Astrocyte of the cerebellum (primary cell): ENCODE measurements around the gene PPM1H.
"Not testable (repeated sequence)": the region's sequence is repeated elsewhere in the genome, so short reads cannot be mapped to it uniquely, and the experiment has no call there.

Experiments used
- DNase-seq: peaks from one replicate; pipeline ENCODE4 v3.0.0-alpha.2; 2011; ENCODE audit warnings: low read depth
- H3K4me3 ChIP-seq: 2 replicates; pipeline ENCODE4 v1.5.1; 2011; ENCODE audit warnings: mild to moderate bottlenecking, low read depth, low read length, moderate library complexity
- in situ Hi-C: cut with HindIII; loops from 2 replicates; pipeline ENCODE4 v1.10.0; 2017; ENCODE audit warnings: low sequenced_read_pairs
- TF ChIP-seq, protein P1 (sequence below): IDR thresholded peaks from 2 replicates; pipeline ENCODE4 v1.5.1; 2012; ENCODE audit warnings: low read length, low read depth, moderate library complexity, mild to moderate bottlenecking; ENCODE audit errors: missing control alignments

PPM1H gene

DNA sequence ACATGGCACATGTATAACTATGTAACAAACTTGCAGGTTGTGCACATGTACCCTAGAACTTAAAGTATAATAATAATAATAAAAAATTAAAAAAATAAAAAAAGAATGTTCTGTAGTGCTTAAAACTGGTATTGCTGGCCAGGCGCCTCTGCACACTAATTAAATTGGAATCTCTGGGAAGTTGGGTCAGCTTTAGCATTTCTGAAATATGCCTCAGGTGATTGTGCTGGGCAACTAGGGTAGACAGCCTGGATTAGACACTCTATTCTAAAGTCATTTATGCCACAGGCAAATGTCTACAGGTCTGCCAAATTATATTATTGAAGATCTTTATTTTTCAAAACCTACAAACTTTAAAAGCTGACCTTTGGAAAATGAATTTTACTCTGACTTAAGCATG is 55.3 kb downstream of the PPM1H start:
- no peak for DNase-seq

DNA sequence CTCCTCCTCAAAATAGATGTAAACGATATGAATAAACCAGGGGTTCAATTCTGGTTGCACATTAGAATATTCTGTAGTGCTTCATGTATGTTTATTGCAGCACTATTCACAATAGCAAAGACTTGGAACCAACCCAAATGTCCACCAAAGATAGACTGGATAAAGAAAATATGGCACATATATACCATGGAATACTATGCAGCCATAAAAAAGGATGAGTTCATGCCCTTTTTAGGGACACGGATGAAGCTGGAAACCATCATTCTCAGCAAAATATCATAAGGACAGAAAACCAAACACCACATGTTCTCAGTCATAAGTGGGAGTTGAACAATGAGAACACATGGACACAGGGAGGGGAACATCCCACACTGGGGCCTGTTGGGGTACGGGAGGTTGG is 55.7 kb downstream of the PPM1H start:
- in situ Hi-C loops, H3K4me3 ChIP-seq, DNase-seq: not testable (repeated sequence)

More for the DNA sequence above, 55.3 kb downstream of the PPM1H start:
- H3K4me3 ChIP-seq = no peak overlapping the region
- in situ Hi-C loops = no loop called here
- TF ChIP-seq, protein P1, sequence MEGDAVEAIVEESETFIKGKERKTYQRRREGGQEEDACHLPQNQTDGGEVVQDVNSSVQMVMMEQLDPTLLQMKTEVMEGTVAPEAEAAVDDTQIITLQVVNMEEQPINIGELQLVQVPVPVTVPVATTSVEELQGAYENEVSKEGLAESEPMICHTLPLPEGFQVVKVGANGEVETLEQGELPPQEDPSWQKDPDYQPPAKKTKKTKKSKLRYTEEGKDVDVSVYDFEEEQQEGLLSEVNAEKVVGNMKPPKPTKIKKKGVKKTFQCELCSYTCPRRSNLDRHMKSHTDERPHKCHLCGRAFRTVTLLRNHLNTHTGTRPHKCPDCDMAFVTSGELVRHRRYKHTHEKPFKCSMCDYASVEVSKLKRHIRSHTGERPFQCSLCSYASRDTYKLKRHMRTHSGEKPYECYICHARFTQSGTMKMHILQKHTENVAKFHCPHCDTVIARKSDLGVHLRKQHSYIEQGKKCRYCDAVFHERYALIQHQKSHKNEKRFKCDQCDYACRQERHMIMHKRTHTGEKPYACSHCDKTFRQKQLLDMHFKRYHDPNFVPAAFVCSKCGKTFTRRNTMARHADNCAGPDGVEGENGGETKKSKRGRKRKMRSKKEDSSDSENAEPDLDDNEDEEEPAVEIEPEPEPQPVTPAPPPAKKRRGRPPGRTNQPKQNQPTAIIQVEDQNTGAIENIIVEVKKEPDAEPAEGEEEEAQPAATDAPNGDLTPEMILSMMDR = no peak

DNA sequence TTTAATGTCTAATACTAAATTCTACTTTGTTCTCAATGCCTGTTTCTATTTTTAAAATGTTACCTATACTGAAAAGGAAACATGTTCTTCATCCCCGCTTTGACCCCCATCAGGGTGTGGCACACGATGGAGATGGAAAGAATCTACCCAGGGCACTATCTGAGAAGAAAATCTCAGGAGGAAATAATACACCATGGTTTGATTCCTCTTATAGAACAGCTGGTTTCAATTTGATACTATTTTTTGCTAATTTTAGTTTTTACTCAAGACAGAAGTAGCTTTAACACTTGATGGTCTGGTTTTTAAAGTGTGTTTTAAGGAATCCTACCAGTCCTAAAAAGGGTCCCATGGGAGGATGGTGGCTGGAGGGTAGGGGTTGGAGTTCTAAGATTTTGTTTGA is 56.7 kb downstream of the PPM1H start:
- in situ Hi-C loops = no loop called here
- no peak for DNase-seq
- no peak overlapping the region for H3K4me3 ChIP-seq
- TF ChIP-seq, protein P1 = no peak

GRCh38 chr12:62876938-62877548 is 57.9 kb downstream of the PPM1H start:
- in situ Hi-C loops = no loop called here
- DNase-seq = no peak
- H3K4me3 ChIP-seq = no peak overlapping the region
- TF ChIP-seq, protein P1 = no peak

DNA sequence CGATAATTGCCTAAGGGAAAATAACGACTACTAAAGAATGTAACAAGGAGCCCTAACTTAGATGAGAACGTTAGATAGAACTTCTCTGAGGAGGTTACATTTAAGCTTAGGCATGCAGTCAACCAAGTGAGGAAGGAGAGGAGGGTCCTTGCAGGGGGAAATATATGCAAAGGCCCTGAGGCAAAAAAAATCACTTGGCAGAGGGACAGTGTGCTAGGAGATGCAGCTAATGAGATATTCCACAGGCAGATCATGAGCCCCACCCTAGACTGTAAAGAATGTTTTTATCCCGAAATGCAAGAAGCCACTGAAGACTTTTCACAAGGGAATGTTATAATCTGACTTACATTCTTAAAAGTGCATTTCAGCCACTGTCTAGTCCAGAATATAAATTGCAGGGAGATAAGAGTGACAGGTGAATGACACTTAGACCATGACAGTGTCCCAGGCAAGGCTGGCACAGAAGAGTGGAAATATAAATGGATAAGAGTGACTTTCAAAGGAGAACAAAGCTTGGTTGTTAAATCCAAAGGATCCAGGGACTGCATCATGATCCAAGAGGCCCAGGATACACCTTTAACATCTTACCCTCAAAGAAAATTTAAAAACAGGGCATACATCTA is 61.0 kb downstream of the PPM1H start:
- in situ Hi-C loops = no loop called here
- H3K4me3 ChIP-seq = no peak overlapping the region
- no peak for DNase-seq
- TF ChIP-seq, protein P1 = no peak

DNA sequence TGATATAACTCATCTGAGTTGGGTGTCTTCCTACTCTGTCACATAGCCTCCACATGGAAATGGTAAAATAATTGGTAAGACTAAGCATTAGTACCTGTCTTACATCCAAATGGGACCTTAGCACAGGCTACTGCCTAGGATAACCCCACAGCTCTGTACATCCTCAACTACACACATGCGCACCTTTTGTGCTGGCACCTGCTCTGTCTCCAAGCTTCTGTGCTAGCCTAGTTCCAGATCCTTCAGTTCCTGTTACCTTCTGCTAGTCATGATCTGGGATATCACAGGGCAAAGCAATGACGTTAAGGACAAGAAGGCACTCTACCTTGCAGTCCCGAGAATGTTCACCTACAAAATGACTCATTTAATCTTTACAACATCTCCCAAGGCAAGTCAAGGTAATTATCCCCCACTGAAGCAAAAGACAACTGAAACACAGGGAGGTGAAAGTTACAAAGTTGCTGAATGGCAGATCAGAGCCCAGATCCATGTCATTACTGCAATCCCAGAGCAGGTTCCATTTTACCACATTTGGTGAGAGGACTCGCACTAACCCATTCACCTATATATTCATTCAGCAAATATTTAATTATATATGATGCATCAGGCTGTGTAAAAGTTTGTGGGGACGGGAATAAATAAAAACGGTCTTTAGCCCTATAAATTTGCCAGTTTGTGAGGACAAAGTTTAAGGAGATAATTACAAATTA is 61.7 kb downstream of the PPM1H start:
- DNase-seq = no peak
- in situ Hi-C loops = no loop called here
- TF ChIP-seq, protein P1 = no peak
- no peak overlapping the region for H3K4me3 ChIP-seq

DNA sequence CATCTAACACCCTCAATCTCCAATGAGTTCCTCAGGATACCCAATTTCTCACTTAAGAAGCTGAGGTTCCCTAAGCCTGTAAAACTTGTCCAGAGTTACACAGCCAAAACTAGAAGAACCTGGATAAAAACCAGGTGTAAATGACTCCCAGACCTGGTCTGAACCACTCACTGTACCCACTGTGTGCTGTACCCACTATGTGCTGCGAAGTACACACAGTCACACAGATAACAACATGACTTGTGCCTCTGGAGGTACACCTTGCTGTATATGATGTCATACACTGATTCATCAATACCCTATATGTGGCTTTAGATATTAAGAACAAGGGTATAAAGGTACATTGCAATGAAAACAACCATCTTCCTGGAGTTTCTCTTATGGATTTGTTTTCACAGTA is 66.1 kb downstream of the PPM1H start:
- no peak overlapping the region for H3K4me3 ChIP-seq
- in situ Hi-C loops = no loop called here
- no peak for DNase-seq
- TF ChIP-seq, protein P1 = no peak
